ENCODE measurements around the gene LNPK. TPM values are rescaled to one million over a fixed set of nuclear protein-coding genes. Genes with fewer than 3 reads are reported as not detected.
"Not testable (repeated sequence)": the region's sequence is repeated elsewhere in the genome, so short reads cannot be mapped to it uniquely, and the experiment has no call there.

Gene LNPK, protein sequence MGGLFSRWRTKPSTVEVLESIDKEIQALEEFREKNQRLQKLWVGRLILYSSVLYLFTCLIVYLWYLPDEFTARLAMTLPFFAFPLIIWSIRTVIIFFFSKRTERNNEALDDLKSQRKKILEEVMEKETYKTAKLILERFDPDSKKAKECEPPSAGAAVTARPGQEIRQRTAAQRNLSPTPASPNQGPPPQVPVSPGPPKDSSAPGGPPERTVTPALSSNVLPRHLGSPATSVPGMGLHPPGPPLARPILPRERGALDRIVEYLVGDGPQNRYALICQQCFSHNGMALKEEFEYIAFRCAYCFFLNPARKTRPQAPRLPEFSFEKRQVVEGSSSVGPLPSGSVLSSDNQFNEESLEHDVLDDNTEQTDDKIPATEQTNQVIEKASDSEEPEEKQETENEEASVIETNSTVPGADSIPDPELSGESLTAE
- polyA plus RNA-seq, result 10 to 100 TPM in 1 of 3 donors, 1 to 10 TPM in 2; 2.2 to 14.1 (median 7.5) TPM

DNA sequence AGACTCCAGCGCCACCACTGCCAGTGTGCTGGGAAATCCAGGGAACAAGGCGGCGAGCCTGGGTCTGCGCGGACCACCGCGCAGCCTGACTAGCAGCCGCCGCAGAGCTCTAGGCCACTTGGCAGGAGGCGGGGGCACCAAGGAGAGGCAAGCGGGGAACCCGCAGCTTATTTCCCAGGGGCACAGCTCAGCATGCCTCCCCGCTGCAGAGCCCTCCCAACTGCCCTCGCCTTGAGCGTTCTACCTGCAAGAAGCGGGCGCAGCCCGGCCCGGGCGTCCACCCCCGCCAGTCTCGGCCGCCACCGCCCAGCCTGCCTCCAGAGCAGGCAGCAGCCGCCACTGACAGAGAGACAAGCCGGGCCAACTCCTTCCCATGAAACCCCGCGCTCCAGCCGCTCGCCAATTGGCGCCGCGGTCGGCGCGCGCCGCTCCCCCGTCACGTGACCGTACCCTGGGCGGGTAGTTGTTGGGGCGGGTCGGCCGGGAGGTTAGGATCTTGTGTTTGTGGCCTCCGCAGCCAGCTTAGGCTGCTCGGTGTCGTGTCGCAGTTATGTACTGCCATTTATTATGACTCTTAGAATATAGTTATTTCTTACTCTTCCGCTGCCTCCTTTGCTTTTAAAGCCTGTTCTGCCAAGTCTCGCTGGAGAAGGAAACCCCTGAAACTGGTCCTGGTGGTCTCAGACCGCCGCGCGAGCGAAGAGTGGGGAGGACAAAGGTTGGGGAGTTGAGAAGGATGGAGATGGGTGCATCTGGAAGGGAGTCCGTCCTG lies at the start of gene LNPK:
TSS of gene LNPK (minus strand) at position 352 of the 772 bp plus-strand sequence. CDS start 6,683 bp downstream, outside the sequence.
- WGBS, 3 donors, result 0% methylated on average over 57 of the region's 57 CpGs
- H3K27ac ChIP-seq (ENCODE audit: low read depth, low read length), result peak within 1 kb of the TSS; percentile 51

DNA sequence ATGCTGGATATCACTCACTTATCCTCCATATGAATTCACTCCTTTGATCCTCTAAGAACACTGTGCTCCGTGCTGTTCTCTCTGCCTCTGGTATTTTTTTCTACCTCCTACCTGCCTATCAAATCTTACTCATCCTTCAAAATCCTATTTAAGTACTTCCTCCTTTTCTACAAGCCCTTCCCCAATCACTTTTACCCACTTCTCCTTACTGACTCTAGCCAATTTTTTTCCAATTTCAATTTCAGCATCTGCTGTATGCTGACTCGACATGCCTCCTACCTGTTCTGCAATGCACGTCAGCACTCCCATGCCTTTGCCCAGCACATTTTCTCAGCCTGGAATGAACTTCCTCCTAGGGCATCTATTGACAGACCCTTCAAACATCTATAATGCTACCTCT lies 37.3 kb upstream of the LNPK start:
- 39 to 58% (median 47%) methylated on average over 3 of the region's 3 CpGs for WGBS, 3 donors
- H3K27ac ChIP-seq (ENCODE audit: low read depth, low read length), result no peak overlapping the region

DNA sequence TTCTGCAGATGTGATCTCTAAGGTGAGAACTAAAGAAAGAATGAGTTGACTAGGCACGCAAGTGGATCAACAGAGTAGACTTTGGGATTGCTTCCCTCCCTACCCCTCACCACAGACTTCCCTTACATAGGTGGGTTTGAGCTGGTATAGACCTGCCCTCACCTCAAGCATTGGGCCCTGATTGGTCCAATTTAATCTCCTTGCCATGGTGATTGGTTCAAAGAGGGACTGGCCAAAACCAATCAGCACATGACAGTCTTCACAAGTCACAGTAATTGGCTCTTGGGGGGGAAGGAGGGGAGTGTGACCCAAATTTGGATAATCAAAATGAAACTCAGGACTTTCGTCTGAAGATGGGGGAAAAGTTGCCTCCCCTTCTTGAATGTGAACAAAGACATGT lies 36.6 kb upstream of the LNPK start:
- 64 to 73% (median 70%) methylated on average over 2 of the region's 2 CpGs for WGBS, 3 donors

DNA sequence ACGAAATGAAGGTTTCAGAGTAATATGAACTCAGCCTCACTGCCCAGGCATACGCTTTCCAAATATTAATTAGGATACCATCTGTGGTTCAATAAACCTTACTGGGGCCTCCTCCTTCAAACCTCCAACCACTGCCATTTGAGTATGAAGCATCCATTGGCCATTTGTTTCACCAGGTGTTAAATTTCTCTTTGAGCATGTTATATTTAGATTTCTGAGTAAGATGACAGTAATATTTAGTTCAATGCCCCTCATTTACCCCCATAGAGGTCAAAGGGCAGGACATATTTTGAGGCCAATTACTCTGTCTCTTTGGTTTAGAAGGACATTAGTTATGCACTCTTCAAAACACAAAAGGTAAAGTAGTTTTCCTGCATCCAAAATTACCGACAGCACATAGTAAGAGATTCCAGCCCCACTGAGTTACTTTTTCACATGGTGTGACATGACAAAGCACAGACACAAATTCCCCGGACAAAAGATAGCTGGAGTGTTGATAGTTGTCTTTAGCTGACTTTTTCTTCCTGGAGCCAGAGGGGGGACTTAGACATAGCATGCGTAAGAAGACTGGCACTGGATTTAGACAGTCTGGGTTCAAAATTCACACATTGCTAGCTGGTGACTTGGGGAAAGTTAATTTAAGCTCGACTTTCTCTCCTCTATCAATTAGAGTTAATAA lies 33.1 kb upstream of the LNPK start:
- H3K27ac ChIP-seq (ENCODE audit: low read depth, low read length), result no peak overlapping the region
- WGBS, 3 donors, result 68 to 71% (median 71%) methylated on average over 6 of the region's 6 CpGs

More for the DNA sequence above, 36.6 kb upstream of the LNPK start:
- no peak overlapping the region for H3K27ac ChIP-seq (ENCODE audit: low read depth, low read length)

DNA sequence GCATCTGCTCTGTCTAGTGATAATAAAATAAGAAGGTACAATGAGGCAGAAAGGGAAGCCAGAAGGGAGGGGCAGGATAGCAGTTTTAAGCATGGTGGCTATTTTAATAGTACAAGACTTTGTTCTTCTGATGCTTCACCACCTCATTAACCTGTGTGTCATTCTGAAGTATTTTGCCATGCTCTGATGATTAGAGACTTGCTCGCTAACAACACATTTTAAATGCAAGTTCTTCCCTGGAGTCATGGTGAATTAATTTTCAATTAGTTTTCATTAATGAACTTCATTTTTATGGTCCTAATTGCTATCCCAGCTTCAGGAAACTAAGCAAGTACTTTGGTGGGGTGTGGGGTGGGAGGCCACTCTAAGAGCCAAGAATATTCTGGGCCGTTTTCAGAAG lies 25.7 kb upstream of the LNPK start:
- H3K27ac ChIP-seq (ENCODE audit: low read depth, low read length), result no peak overlapping the region
- WGBS, 3 donors, result 65 to 77% (median 68%) methylated on average over 2 of the region's 2 CpGs

DNA sequence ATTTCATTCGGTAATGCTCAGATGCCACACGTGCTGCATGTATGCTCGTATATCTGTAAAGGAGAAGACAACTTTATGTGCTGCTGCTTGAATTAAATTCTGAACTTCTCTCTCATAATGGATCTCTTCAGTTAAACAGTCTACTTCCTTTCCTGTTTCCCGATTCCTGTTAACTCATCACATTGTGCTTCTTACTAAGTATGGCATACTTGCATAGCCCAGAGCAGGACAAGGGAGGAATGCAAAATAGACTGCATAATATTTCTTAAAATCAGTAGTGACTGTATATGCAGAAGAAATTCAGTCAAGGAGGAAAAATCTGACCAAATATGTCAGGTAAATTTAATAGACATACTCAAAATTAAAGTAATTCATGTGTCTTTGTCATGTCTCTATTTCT lies 23.9 kb upstream of the LNPK start:
- WGBS, 3 donors, result 70 to 85% (median 75%) methylated on average over 4 of the region's 4 CpGs
- no peak overlapping the region for H3K27ac ChIP-seq (ENCODE audit: low read depth, low read length)

DNA sequence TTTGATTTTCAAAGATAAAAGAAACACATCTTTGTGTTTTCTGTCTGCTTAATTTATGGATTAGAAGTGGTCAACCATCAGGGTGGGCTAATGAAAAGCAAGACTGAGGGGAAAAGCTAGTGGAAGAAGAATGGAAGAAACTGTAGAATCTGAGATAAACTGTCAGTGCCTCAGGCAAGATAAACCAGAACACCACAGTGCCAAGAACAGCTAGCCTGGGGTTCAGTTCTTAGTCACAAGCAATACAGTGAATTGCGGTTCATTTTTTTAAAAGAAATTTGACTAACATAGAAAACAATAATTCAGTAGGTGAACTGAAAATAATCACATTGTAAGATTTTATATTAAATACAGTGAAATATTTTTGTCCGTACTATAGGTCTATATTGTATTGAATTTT lies 22.0 kb upstream of the LNPK start:
- no peak overlapping the region for H3K27ac ChIP-seq (ENCODE audit: low read depth, low read length)
- 87 to 91% (median 91%) methylated on average over 2 of the region's 2 CpGs for WGBS, 3 donors

DNA sequence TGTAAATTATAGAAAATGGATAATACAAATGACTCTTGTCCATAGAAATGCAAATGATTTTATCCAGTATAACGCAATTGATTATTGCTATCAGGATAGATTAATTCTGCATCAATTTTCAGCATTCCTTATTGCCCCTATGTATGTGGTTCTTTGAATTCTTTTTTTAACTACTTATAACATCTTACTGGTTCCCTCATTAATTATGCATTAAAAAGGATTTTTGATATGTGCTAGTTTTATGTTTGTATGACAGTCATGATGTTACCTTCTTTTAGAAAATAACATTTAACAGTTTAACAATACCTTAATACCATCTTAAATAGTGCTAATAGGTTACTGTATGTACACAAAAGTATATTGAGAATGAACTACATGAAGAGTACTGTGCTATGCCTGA lies 20.0 kb upstream of the LNPK start:
- H3K27ac ChIP-seq (ENCODE audit: low read depth, low read length), result no peak overlapping the region
- WGBS, 3 donors, result 87 to 98% (median 94%) methylated on average over 1 of the region's 1 CpG

DNA sequence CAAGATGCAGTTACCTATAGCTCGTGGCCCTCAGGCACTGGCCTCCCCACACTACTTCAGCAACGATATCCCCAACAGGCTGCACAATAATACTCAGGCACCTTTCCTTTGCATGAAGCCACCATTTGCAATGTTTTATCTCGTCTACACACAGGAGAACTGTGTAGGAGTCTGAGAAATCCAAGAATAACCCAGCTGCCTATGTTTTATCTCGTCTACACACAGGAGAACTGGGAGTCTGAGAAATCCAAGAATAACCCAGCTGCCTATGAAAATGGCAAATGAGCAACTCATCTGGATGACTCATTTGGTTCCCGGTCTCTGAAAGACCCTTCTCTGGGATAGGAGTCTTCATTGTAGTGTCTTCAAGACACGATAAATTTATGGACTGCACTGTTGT lies 18.3 kb upstream of the LNPK start:
- 84 to 88% (median 85%) methylated on average over 6 of the region's 6 CpGs for WGBS, 3 donors
- H3K27ac ChIP-seq (ENCODE audit: low read depth, low read length), result no peak overlapping the region

DNA sequence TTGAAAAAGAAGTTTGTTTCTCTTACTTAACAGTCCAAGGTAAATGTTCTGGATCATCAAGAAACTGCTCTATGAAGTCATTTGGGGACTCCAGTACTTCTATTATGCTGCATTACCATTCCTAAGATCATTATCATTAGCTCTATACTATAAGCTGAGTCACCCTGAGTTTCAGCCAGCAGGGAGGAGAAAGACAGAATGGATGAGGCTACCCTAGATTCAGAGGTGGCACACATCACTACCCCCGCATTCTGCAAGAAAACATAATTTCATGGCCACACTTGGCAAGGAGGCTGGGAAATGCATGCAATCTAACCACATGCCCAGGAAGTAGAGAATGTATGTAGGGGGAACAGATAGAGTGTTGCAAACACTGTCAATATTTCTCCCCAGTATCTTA lies 16.6 kb upstream of the LNPK start:
- WGBS, 3 donors, result 80 to 84% (median 81%) methylated on average over 1 of the region's 1 CpG
- no peak overlapping the region for H3K27ac ChIP-seq (ENCODE audit: low read depth, low read length)

DNA sequence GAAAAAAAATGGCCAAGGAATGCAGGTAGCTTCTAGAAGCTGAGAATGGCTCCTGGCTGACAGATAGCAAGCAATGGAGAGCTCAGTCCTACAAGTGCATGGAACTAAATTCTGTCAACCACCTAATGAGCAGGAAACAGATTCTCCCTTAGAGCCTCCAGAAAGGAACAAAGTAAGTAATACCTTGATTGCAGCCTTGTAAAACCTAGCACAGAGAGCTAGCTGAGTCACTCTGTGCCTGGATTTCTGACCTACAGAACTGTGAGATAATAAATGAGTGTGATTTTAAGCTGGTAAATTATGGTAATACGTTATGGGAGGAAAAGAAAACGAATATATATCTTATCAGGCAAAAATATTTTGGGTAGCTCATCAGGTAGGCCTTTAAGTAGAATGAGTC lies 7.4 kb upstream of the LNPK start:
- WGBS, 3 donors, result 81 to 87% (median 82%) methylated on average over 2 of the region's 2 CpGs
- no peak overlapping the region for H3K27ac ChIP-seq (ENCODE audit: low read depth, low read length)

DNA sequence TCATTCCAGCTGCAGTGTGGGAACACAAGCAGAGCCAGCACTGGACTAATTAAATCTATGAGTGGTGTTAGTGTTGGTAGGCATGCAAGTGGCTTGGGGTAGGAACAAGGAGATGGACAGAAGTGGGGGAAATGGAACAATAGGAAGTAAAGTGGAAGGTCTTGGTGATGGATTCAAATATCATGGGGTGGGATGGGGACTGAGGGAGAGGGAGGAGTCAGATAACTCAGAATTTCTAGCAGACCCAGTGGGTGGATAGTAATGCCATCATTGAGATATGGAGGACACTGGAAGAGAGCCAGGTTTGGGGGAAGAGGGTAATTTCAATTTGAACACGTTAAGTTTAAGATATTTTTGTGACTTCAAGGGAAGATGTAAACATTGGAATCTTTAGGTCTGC lies 2.9 kb upstream of the LNPK start:
- H3K27ac ChIP-seq (ENCODE audit: low read depth, low read length), result no peak overlapping the region
- 61 to 70% (median 62%) methylated on average over 1 of the region's 1 CpG for WGBS, 3 donors

DNA sequence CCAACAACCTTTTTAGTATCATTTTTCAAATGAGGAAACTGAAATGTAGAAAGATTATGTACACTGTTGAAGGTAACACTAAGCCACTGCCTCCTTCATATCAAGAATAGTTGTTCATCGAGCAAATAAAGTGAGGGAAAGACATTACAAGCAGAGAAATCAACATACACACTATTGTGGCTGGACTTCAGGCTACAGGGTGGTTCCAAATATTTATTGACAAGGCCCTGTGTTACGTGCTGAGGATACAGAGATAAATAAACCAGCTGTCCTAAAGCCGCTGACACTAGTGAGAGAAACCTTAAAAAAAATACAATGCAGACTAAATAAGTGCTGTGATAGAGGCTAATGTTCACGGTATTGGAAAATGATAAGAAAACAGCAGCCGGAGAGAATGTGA lies 1.9 kb upstream of the LNPK start:
- 64 to 95% (median 91%) methylated on average over 5 of the region's 5 CpGs for WGBS, 3 donors
- H3K27ac ChIP-seq (ENCODE audit: low read depth, low read length), result no peak overlapping the region

DNA sequence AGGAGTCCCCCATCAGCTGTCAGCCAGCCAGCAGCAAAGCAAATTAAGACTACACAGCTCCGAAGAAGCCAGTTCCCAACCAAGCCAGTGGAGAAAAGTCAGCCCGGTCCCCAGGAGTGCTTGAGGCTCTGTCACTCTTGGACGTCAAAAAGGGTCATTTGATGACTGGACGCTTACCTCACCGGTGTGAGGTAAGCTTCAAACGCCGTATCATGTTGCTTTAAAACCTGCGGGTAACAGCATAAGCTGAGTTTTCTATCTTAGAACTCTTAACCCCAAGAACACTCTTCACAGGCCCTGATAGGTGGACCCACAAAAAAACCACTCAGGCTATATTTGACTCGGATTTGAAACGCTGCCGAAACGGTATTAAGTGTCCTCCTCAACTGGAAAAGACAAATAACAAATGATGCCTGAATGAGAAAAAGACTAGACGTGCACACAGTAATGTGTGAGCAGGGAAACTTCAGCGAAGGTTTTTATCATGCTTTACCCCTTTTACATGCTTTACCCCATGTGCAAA lies 682 bp upstream of the LNPK start:
- no peak overlapping the region for H3K27ac ChIP-seq (ENCODE audit: low read depth, low read length)
- WGBS, 3 donors, result 15 to 18% (median 16%) methylated on average over 14 of the region's 14 CpGs

DNA sequence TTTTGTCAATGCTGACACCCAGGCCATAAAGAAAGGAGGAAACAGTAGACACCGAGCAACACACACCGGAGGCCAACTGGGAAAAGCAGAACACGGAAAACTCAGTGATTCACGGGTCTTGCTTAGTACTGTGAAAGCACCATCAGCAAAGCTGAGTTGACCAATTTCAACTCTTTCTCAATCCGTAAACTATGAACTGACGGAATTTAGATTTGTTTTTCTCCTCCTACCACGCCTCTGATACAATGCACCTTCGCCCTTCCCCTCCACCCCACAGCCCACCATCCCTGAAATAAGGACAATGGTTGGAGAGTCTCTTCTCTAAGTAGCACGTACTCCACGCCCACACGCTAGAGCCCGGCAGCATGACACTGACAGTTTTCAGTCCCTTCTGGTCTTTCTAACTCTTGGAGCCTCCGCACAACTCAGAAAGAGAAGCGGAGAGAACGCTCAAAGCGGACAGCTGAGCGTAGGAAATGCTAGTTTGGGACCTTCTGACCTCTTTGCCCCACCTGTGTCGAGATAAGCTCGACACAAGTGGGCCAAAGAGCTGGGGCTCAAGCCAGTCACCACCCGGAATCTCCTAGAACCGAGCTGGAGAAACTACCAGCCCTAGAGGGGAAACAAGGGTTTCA lies 669 bp downstream of the LNPK start:
- 0 to 1% (median 0%) methylated on average over 21 of the region's 21 CpGs for WGBS, 3 donors

DNA sequence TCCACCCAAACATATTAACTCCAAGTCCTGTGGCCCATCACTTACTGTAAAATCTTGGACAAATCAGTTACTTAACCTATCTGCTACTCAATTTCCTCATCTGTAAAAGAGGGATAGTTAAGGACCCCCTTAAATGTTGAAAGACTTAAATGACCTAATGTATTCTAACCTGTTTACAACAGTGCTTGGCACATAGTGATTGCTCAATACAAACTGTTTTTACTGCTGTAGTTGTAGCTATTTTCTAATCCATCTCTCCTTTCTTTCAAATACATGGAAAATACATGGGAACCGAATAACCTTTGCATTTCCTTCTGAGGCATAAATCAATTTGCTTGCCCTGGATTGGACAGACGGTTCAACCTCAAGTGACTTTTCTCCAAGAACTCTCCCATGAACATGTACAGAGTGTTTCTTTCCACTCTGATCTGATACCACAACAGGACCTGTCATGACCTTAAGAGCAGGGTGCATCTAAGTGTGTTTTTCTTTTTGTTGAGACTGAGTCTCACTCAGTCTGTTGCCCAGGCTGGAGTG lies 2.7 kb downstream of the LNPK start:
- H3K27ac ChIP-seq (ENCODE audit: low read depth, low read length), result no peak overlapping the region
- WGBS, 3 donors, result 71 to 83% (median 75%) methylated on average over 2 of the region's 2 CpGs

More for the DNA sequence above, 669 bp downstream of the LNPK start:
- H3K27ac ChIP-seq (ENCODE audit: low read depth, low read length), result peak overlapping the region; percentile 51

DNA sequence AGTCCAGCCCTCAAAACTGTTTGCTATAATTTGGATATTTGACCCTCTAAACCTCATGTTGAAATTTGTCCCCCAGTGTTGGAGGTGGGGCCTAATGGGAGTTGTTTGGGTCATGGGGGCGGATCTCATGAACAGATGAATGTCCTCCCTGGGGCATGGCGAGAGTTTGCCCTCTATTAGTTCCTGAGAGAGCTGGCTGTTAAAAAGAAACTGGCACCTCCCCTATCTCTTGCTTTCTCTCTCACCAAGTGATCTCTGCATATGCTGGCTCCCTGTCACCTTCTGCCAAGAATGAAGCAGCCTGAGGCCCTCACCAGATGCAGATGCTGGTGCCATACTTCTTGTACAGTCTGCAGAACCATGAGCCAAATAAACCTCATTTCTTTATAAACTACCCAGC lies 12.0 kb downstream of the LNPK start:
- 95 to 100% (median 96%) methylated on average over 2 of the region's 2 CpGs for WGBS, 3 donors
- H3K27ac ChIP-seq (ENCODE audit: low read depth, low read length), result no peak overlapping the region

DNA sequence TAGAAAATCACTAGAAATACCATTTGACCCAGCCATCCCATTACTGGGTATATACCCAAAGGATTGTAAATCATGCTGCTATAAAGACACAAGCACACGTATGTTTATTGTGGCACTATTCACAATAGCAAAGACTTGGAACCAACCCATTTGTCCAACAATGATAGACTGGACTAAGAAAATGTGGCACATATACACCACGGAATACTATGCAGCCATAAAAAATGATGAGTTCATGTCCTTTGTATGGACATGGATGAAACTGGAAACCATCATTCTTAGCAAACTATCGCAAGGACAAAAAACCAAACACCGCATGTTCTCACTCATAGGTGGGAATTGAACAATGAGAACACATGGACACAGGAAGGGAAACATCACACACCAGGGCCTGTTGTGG lies 14.9 kb downstream of the LNPK start:
- WGBS, 3 donors, result 94 to 99% (median 97%) methylated on average over 3 to 4 of the region's 4 CpGs

More for the DNA sequence above, 14.9 kb downstream of the LNPK start:
- not testable (repeated sequence) for H3K27ac ChIP-seq (ENCODE audit: low read depth, low read length)

All from adipose tissue (tissue), 3 donors.